Measurements from ENCODE around the gene TMEM121.

Gene TMEM121

DNA sequence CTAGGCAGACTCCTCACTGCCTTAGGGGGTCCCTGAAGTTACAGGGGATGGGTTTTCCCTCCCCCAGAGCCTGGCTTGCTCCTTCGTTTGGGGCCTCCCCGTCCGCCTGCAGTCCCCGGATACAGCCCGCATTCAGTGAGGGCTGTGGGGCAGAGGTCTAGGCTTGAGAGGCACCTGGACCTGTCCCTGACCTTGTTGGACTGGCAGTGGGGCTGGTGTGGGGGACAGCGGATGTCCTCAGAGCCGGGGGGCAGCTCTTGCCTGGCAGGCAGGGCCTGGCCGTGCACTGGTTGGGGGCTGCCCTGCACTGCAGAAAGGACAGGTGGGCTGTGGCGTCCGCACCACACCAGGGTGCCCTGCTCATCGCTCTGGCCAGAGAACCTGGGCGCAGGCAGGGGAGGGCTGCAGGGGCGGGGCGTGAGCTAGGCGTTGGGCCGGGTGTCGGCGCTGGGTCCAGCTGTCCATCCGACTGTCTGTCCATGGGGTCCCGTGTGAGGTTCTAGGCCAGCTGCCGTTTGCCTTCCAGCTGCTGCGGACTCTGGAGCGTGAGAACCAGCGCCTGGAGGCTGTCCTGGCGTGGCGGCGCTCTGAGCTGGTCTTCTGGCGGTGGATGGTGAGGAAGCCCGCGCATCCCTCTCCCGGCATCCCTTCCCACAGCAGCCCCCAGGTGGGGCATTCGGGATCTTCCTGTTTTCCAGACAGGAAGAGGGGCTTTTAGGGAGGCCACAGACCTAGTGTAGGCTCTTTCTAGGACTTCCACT, 29.4 kb upstream of the TMEM121 start:
- H3K27ac ChIP-seq (ENCODE audit: low read length) = no peak overlapping the region
- no peak overlapping the region for H3K4me2 ChIP-seq (ENCODE audit: low read length)
- peaks cover 5% of the 10 kb centered on the region for H3K79me2 ChIP-seq (ENCODE audit: low read length)
- H4K20me1 ChIP-seq (ENCODE audit: insufficient read depth, low read length) = peaks cover 7% of the 10 kb centered on the region
- peaks cover 5% of the 10 kb centered on the region for H3K4me1 ChIP-seq (ENCODE audit: low read length)
- H3K9me3 ChIP-seq (ENCODE audit: insufficient read depth, low read length) = no peaks in the 10 kb centered on the region
- no peaks in the 10 kb centered on the region for H3K27me3 ChIP-seq (ENCODE audit: low read depth, low read length)
- H3K9ac ChIP-seq (ENCODE audit: low read length) = no peak overlapping the region
- H2AFZ ChIP-seq (ENCODE audit: low read depth, low read length) = no peak overlapping the region
- peaks cover 6% of the 10 kb centered on the region for H3K36me3 ChIP-seq (replicated peaks; ENCODE audit: low read depth, low read length)
- TF ChIP-seq, protein P1, sequence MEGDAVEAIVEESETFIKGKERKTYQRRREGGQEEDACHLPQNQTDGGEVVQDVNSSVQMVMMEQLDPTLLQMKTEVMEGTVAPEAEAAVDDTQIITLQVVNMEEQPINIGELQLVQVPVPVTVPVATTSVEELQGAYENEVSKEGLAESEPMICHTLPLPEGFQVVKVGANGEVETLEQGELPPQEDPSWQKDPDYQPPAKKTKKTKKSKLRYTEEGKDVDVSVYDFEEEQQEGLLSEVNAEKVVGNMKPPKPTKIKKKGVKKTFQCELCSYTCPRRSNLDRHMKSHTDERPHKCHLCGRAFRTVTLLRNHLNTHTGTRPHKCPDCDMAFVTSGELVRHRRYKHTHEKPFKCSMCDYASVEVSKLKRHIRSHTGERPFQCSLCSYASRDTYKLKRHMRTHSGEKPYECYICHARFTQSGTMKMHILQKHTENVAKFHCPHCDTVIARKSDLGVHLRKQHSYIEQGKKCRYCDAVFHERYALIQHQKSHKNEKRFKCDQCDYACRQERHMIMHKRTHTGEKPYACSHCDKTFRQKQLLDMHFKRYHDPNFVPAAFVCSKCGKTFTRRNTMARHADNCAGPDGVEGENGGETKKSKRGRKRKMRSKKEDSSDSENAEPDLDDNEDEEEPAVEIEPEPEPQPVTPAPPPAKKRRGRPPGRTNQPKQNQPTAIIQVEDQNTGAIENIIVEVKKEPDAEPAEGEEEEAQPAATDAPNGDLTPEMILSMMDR (IDR thresholded peaks at IDR 0.05; ENCODE audit: low read depth, low read length) = no peak
- TF ChIP-seq EZH2phosphoT487 (IDR thresholded peaks at IDR 0.05; ENCODE audit: low read depth) = no peak
- H3K4me3 ChIP-seq (ENCODE audit: low read length) = no peak overlapping the region

DNA sequence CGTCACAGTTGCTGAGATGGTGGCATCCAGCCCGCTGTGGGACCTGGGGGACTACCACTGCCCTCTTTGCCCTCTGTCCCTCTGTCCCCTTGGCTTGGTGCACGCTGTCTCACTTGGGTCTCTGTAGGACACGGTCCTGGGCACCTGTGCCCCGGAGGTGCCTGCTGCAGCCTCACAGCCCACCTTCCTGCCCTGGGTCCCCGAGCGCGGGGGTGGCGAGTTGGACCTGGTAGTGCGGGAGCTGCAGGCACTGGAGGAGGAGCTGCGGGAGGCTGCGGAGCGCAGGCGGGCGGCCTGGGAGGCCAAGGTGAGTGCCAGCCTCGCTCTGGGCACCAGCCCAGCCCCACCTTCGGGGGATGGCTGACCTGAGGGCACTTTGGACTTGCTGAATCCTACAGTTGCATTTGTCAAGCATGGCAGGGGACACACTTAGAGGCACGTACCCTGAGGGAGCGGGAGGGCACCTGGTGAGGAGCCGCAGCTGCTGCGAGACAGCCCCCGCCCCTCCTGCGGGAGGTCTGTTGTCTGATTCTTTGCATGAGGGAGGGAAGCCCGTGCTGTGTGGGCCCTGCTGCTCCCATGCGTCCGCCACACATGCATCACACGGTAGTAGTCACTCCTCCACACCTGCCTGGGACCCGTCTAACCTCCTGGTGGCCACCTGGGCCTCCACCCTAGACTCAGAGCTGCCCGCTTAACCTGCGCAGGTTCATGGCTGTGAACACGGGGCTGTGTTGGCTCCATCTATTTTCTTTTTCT, 28.5 kb upstream of the TMEM121 start:
- Histone ChIP-seq H3K4me2 (ENCODE audit: low read length) (no peak overlapping the region), H3K27ac (ENCODE audit: low read length) (no peak overlapping the region), H3K9me3 (ENCODE audit: insufficient read depth, low read length) (no peaks in the 10 kb centered on the region), H3K9ac (ENCODE audit: low read length) (no peak overlapping the region), H4K20me1 (ENCODE audit: insufficient read depth, low read length) (no peaks in the 10 kb centered on the region), H3K36me3 (replicated peaks; ENCODE audit: low read depth, low read length) (peaks cover 2% of the 10 kb centered on the region), H2AFZ (ENCODE audit: low read depth, low read length) (no peak overlapping the region), H3K4me1 (ENCODE audit: low read length) (no peaks in the 10 kb centered on the region), H3K27me3 (ENCODE audit: low read depth, low read length) (no peaks in the 10 kb centered on the region), H3K4me3 (ENCODE audit: low read length) (no peak overlapping the region), H3K79me2 (ENCODE audit: low read length) (no peaks in the 10 kb centered on the region; the same call in 1 of the 2 replicates)
- no peak for TF ChIP-seq EZH2phosphoT487 (IDR thresholded peaks at IDR 0.05; ENCODE audit: low read depth)
- TF ChIP-seq, protein P1 (IDR thresholded peaks at IDR 0.05; ENCODE audit: low read depth, low read length) = no peak

DNA sequence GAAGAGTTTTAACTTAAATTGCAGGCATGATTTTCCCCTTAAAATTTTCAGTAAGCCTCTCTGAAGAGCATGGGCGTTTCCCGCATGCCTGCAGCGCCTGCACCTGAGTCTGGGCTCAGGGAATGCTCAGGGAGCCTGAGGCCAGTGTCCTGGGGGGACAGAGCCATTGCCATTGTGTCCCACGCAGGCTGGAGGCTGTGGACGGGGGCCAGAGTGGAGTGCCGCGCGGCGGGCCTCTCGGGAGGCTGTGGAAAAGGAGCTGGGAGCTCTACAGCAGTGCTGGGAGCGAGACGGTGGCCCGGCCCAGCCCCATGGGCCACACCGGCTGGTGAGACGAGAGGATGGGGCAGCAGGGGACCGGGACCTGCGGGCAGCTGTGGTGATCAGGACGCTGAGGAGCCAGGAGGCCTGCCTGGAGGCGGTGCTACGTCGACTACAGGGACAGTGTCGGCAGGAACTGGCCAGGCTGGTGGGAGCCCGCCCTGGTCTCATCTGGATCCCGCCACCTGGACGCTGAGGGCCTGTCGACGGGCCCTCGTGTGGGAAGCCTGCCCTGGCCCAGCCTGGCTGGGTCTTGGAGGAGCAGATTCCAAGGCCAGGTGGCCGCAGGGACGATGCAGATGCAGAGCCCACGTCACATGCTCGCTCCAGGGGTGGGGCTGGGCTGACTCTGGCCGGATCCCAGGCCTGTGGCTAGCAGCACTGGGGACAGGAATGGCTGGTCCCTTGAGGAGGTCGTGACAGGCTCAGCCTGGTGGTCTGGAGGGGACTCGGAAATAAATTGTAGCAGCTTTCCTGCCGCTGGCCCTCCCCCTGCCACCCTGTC, 27.7 kb upstream of the TMEM121 start:
- no peaks in the 10 kb centered on the region for H3K79me2 ChIP-seq (ENCODE audit: low read length)
- no peak overlapping the region for H3K27ac ChIP-seq (ENCODE audit: low read length)
- H4K20me1 ChIP-seq (ENCODE audit: insufficient read depth, low read length) = no peaks in the 10 kb centered on the region
- H3K9me3 ChIP-seq (ENCODE audit: insufficient read depth, low read length) = no peaks in the 10 kb centered on the region
- no peak for TF ChIP-seq EZH2phosphoT487 (IDR thresholded peaks at IDR 0.05; ENCODE audit: low read depth)
- TF ChIP-seq, protein P1 (IDR thresholded peaks at IDR 0.05; ENCODE audit: low read depth, low read length) = no peak
- H2AFZ ChIP-seq (ENCODE audit: low read depth, low read length) = no peak overlapping the region
- peaks cover 2% of the 10 kb centered on the region for H3K36me3 ChIP-seq (replicated peaks; ENCODE audit: low read depth, low read length)
- H3K27me3 ChIP-seq (ENCODE audit: low read depth, low read length) = no peaks in the 10 kb centered on the region
- no peak overlapping the region for H3K9ac ChIP-seq (ENCODE audit: low read length)
- H3K4me3 ChIP-seq (ENCODE audit: low read length) = no peak overlapping the region
- no peaks in the 10 kb centered on the region for H3K4me1 ChIP-seq (ENCODE audit: low read length)
- H3K4me2 ChIP-seq (ENCODE audit: low read length) = no peak overlapping the region

All from OCI-LY3 (cell line).